ENCODE measurements around the gene MCRIP2. TPM values are rescaled to one million over a fixed set of nuclear protein-coding genes. Genes with fewer than 3 reads are reported as not detected.
A peak's percentile ranks its signal among the peaks of the same experiment; 100 is the strongest.

The MCRIP2 gene
- total RNA-seq, 1 donor from 2014 or later = 16.6 TPM

- TF ChIP-seq, protein P1, sequence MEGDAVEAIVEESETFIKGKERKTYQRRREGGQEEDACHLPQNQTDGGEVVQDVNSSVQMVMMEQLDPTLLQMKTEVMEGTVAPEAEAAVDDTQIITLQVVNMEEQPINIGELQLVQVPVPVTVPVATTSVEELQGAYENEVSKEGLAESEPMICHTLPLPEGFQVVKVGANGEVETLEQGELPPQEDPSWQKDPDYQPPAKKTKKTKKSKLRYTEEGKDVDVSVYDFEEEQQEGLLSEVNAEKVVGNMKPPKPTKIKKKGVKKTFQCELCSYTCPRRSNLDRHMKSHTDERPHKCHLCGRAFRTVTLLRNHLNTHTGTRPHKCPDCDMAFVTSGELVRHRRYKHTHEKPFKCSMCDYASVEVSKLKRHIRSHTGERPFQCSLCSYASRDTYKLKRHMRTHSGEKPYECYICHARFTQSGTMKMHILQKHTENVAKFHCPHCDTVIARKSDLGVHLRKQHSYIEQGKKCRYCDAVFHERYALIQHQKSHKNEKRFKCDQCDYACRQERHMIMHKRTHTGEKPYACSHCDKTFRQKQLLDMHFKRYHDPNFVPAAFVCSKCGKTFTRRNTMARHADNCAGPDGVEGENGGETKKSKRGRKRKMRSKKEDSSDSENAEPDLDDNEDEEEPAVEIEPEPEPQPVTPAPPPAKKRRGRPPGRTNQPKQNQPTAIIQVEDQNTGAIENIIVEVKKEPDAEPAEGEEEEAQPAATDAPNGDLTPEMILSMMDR (IDR thresholded peaks at IDR 0.05; ENCODE audit: partially characterized antibody, unreplicated experiment) = no peak
- no peak overlapping the region for H3K4me3 Mint-ChIP-seq (ENCODE audit: unreplicated experiment)
- H3K36me3 Mint-ChIP-seq (ENCODE audit: unreplicated experiment) = no peaks in the 10 kb centered on the region
- no peak for DNase-seq
- H3K9me3 Mint-ChIP-seq (ENCODE audit: unreplicated experiment) = peaks cover 2% of the 10 kb centered on the region
- H3K27me3 Mint-ChIP-seq (ENCODE audit: unreplicated experiment) = peaks cover 5% of the 10 kb centered on the region
- H3K27ac Mint-ChIP-seq (ENCODE audit: unreplicated experiment) = no peak overlapping the region
- peaks cover 1% of the 10 kb centered on the region for H3K4me1 Mint-ChIP-seq (ENCODE audit: low read depth, unreplicated experiment)
Measured at GRCh38 chr16:659618-660017, 18.0 kb downstream of the MCRIP2 start.

DNA sequence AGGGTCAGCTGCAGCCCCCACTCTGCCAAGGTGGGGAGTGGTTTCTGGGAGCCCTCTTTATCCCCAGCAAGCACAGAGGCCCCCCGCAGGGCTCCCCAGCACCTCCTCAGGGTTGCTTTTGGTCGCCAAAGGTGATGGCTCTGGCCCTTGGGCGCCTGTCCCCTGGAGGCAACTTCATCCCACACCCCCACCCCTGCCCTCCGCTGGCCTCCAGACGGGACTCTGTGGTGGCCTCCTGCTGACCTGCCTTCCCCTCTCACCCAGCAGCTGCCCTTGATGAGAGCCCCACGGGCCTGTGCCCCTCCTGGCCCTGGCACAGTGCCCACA is 18.5 kb downstream of the MCRIP2 start:
- peaks cover 1% of the 10 kb centered on the region for H3K4me1 Mint-ChIP-seq (ENCODE audit: low read depth, unreplicated experiment)
- TF ChIP-seq, protein P1 (IDR thresholded peaks at IDR 0.05; ENCODE audit: partially characterized antibody, unreplicated experiment) = no peak
- peaks cover 5% of the 10 kb centered on the region for H3K27me3 Mint-ChIP-seq (ENCODE audit: unreplicated experiment)
- DNase-seq = no peak
- H3K36me3 Mint-ChIP-seq (ENCODE audit: unreplicated experiment) = no peaks in the 10 kb centered on the region
- no peak overlapping the region for H3K27ac Mint-ChIP-seq (ENCODE audit: unreplicated experiment)
- H3K4me3 Mint-ChIP-seq (ENCODE audit: unreplicated experiment) = no peak overlapping the region
- H3K9me3 Mint-ChIP-seq (ENCODE audit: unreplicated experiment) = peaks cover 2% of the 10 kb centered on the region

DNA sequence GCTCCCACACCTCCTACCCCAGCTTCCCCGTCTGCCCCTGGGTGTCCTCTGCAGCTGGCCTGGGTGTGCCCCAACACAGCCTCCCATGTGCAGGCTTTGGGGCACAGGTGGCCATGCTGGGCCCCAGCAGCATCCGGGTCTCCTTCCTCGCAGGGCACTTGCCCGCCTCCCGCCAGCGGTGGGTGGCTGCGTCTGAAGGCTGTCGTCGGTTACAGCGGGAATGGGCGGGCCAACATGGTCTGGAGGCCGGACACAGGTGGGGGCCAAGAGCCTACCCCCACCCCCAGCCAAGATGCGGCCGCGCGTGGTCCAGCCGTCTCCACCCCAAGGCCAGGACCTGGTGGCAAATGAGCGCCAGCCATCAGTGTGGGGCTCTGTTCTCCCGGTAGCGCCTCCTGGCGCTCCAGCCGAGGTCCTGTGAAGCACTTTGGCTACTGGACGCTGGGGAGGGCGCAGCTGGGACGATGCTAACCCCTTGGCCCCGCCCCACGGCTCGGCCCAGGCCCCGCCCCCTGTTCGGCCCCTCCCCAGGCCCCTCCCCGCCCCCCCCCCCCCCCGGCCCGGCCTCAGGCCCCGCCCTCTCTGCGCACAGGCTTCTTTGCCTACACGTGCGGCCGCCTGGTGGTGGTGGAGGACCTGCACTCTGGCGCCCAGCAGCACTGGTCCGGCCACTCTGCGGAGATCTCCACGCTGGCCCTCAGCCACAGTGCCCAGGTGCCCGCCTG is 19.0 kb downstream of the MCRIP2 start:
- TF ChIP-seq, protein P1 (IDR thresholded peaks at IDR 0.05; ENCODE audit: partially characterized antibody, unreplicated experiment) = peak; percentile 79
- peak; percentile 94 for DNase-seq
- Mint-ChIP-seq H3K4me3 (ENCODE audit: unreplicated experiment) (no peak overlapping the region), H3K4me1 (ENCODE audit: low read depth, unreplicated experiment) (peaks cover 1% of the 10 kb centered on the region), H3K36me3 (ENCODE audit: unreplicated experiment) (no peaks in the 10 kb centered on the region), H3K27me3 (ENCODE audit: unreplicated experiment) (peaks cover 5% of the 10 kb centered on the region), H3K9me3 (ENCODE audit: unreplicated experiment) (peaks cover 2% of the 10 kb centered on the region), H3K27ac (ENCODE audit: unreplicated experiment) (no peak overlapping the region)

- Mint-ChIP-seq H3K4me3 (ENCODE audit: unreplicated experiment) (no peak overlapping the region), H3K4me1 (ENCODE audit: low read depth, unreplicated experiment) (peaks cover 1% of the 10 kb centered on the region), H3K27me3 (ENCODE audit: unreplicated experiment) (peaks cover 5% of the 10 kb centered on the region), H3K9me3 (ENCODE audit: unreplicated experiment) (peaks cover 2% of the 10 kb centered on the region), H3K27ac (ENCODE audit: unreplicated experiment) (no peak overlapping the region), H3K36me3 (ENCODE audit: unreplicated experiment) (no peaks in the 10 kb centered on the region)
- TF ChIP-seq, protein P1 (IDR thresholded peaks at IDR 0.05; ENCODE audit: partially characterized antibody, unreplicated experiment) = peak; percentile 34
- DNase-seq = no peak
Measured at GRCh38 chr16:661184-661821, 19.7 kb downstream of the MCRIP2 start.

- peaks cover 1% of the 10 kb centered on the region for H3K4me1 Mint-ChIP-seq (ENCODE audit: low read depth, unreplicated experiment)
Measured at GRCh38 chr16:662095-662494, 20.5 kb downstream of the MCRIP2 start.

More at GRCh38 chr16:662095-662494, 20.5 kb downstream of the MCRIP2 start:
- Mint-ChIP-seq H3K9me3 (ENCODE audit: unreplicated experiment) (peaks cover 2% of the 10 kb centered on the region), H3K27ac (ENCODE audit: unreplicated experiment) (no peak overlapping the region), H3K27me3 (ENCODE audit: unreplicated experiment) (peaks cover 5% of the 10 kb centered on the region), H3K36me3 (ENCODE audit: unreplicated experiment) (no peaks in the 10 kb centered on the region), H3K4me3 (ENCODE audit: unreplicated experiment) (no peak overlapping the region)
- DNase-seq = no peak
- TF ChIP-seq, protein P1 (IDR thresholded peaks at IDR 0.05; ENCODE audit: partially characterized antibody, unreplicated experiment) = no peak
